HFFc6 (cell line): ENCODE data around the gene GSS. TPM values are rescaled to one million over a fixed set of nuclear protein-coding genes. Genes with fewer than 3 reads are reported as not detected.

Experiments used
- DNase-seq: peaks from one replicate; pipeline ENCODE4 v3.0.0-alpha.2; 2018
- H3K27ac Mint-ChIP-seq: 2 replicates; pipeline ENCODE4 v1.8.0; 2020; ENCODE audit warnings: mild to moderate bottlenecking, mixed read lengths
- H3K27me3 Mint-ChIP-seq: 2 replicates; pipeline ENCODE4 v1.8.0; 2021; ENCODE audit warnings: mild to moderate bottlenecking, moderate library complexity, mixed read lengths; ENCODE audit not compliant: insufficient read depth
- H3K36me3 Mint-ChIP-seq: 2 replicates; pipeline ENCODE4 v1.8.0; 2021; ENCODE audit warnings: low read depth, mixed read lengths
- H3K4me1 Mint-ChIP-seq: 2 replicates; pipeline ENCODE4 v1.8.0; 2020; ENCODE audit warnings: low read depth, mixed read lengths
- H3K4me3 Mint-ChIP-seq: 2 replicates; pipeline ENCODE4 v1.8.0; 2020; ENCODE audit warnings: mild to moderate bottlenecking, moderate library complexity, mixed read lengths
- H3K9me3 Mint-ChIP-seq: 2 replicates; pipeline ENCODE4 v1.8.0; 2020; ENCODE audit warnings: mild to moderate bottlenecking, mixed read lengths
- total RNA-seq, 6 experiments: library from RNA; stranded (reverse); fragmentation: NEBNext Ultra II Directional; extraction: Animal tissue kit (Norgen Biotek cat#: 25700); gene quantifications; 2 replicates in 1 of 6; 3 replicates in 5 of 6; pipeline ENCODE4 v1.2.3, GENCODE V29; 2021
- TF ChIP-seq, protein P1 (sequence below): fragments of 200-600 bp; sonication (generic); IDR thresholded peaks from 2 replicates; pipeline ENCODE4 v1.5.0; 2021; ENCODE audit warnings: antibody characterized with exemption, mild to moderate bottlenecking

GSS gene
- total RNA-seq, 6 experiments from 2014 or later = 72.1 to 86.8 (median 76.6) TPM

DNA sequence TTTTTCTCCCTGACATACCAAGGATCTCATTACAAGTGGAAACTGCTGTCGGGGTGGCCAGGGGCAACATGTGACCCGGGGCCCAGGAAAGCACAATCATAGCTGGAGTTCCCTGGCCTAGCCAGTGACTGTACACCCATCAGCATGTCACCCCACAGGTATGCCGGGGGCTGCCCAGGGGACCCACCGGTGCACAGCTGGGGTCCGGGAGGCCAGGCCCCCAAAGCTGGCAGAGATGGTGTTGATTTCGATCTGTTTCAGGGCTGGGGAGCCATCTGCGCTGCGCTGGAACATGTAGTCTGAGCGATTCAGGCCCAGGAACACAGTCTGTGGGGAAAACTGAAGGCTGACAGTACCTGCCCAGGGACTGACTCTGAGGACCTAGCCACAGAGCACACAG, 13.3 kb downstream of the GSS start:
- Mint-ChIP-seq H3K27ac (no peak overlapping the region), H3K4me3 (no peak overlapping the region), H3K27me3 (peaks cover 2% of the 10 kb centered on the region; the same call in 1 of the 2 replicates), H3K9me3 (no peaks in the 10 kb centered on the region), H3K4me1 (peaks cover 36% of the 10 kb centered on the region), H3K36me3 (peaks cover 38% of the 10 kb centered on the region)
- TF ChIP-seq, protein P1, sequence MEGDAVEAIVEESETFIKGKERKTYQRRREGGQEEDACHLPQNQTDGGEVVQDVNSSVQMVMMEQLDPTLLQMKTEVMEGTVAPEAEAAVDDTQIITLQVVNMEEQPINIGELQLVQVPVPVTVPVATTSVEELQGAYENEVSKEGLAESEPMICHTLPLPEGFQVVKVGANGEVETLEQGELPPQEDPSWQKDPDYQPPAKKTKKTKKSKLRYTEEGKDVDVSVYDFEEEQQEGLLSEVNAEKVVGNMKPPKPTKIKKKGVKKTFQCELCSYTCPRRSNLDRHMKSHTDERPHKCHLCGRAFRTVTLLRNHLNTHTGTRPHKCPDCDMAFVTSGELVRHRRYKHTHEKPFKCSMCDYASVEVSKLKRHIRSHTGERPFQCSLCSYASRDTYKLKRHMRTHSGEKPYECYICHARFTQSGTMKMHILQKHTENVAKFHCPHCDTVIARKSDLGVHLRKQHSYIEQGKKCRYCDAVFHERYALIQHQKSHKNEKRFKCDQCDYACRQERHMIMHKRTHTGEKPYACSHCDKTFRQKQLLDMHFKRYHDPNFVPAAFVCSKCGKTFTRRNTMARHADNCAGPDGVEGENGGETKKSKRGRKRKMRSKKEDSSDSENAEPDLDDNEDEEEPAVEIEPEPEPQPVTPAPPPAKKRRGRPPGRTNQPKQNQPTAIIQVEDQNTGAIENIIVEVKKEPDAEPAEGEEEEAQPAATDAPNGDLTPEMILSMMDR = no peak
- no peak for DNase-seq

DNA sequence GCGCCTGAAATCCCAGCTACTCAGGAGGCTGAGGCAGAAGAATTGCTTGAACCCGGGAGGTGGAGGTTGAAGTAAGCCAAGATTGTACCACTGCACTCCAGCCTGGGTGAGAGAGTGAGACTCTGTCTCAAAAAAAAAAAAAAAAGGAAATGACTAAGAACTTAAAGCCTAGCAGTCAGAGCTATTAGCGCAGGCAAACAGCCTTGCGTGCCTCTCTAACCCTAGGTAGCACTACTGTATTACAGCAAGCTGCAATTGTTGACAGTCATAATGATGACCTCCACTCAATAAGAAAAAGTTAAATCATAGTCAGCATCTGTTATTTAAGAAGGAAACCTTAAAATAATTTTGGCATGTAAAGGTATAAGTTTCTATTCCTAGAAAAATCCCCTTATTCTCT, 14.4 kb downstream of the GSS start:
- Mint-ChIP-seq H3K4me1 (peaks cover 31% of the 10 kb centered on the region), H3K9me3 (no peaks in the 10 kb centered on the region), H3K27ac (peak overlapping the region; percentile 40), H3K36me3 (peaks cover 45% of the 10 kb centered on the region), H3K27me3 (peaks cover 2% of the 10 kb centered on the region), H3K4me3 (no peak overlapping the region)
- TF ChIP-seq, protein P1 = no peak
- no peak for DNase-seq

DNA sequence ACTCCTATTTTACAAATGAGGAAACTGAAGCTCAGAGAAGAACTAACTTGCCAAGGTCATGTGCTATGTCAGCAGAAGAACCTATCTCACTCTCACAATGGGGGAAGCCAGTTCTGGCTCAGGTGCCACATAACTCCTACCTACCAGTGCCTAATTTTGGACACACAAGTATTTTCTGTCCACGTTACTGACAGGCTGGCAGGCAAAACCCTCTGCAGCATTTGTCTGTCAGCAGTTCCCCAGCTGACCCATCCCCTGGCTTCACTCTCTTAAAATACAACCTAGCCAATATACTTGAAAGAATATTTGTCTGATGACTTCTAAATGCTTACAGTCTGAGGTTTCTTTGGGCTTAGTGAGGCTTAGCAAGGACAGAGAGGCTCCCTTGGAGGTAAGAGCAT, 15.5 kb downstream of the GSS start:
- Mint-ChIP-seq H3K4me1 (peaks cover 28% of the 10 kb centered on the region), H3K9me3 (no peaks in the 10 kb centered on the region), H3K27ac (no peak overlapping the region; the same call in 1 of the 2 replicates), H3K4me3 (no peak overlapping the region), H3K27me3 (peaks cover 1% of the 10 kb centered on the region; the same call in 1 of the 2 replicates), H3K36me3 (peaks cover 35% of the 10 kb centered on the region)
- TF ChIP-seq, protein P1 = no peak
- DNase-seq = no peak

DNA sequence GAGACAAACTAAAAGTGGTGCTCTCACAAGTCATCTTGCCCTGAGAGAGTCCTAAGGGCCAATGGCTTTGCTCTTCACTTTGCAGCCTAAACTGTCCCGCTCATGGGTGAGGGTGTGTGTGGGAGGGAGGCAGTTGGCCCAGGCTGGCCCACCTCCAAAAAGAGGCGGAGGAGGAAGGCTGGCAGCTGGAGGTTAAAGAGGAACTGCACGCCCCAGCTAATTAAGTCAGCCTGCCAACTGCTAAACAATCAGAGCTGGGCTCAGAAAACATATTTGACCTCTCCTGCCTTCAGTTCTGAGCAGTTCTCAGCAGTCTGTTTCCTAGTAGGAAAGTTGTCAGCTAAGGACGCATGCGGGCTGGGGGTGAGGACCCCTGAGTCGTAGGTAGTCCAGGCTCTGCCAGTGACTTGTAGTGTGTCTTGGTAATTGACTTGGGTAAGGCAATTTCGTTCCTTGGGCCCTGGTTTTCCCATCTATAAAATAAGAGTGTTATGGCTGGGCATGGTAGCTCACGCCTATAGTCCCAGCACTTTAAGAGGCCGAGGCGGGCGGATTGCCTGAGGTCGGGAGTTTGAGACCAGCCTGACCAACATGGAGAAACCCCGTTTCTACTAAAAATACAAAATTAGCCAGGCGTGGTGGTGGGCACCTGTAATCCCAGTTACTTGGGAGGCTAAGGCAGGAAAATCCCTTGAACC, 17.0 kb downstream of the GSS start:
- Mint-ChIP-seq H3K4me1 (peaks cover 21% of the 10 kb centered on the region), H3K36me3 (peaks cover 26% of the 10 kb centered on the region), H3K4me3 (no peak overlapping the region), H3K9me3 (no peaks in the 10 kb centered on the region), H3K27me3 (peaks cover 1% of the 10 kb centered on the region; the same call in 1 of the 2 replicates), H3K27ac (no peak overlapping the region)
- TF ChIP-seq, protein P1 = no peak
- DNase-seq = no peak

DNA sequence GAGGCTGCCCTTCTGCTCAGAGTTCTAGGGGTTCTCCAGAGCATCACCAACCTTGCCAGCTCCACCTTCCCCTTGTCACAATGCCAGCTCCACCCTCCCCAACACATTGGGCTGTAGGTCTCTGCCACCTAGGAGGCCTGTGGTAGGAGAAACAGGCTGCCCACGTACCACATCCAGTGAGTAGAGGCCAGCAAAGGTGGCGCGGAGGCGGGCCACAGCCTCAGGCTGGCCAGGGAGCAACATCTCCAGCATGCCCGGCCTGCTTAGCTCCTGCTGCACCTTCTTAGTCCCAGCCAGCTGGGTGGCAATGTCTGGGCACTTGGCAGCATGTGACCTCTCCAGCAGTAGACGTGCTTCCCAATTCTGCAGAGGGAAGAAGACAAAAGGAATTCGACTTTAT, 23.8 kb downstream of the GSS start:
- Mint-ChIP-seq H3K4me1 (peaks cover 17% of the 10 kb centered on the region), H3K9me3 (no peaks in the 10 kb centered on the region), H3K4me3 (no peak overlapping the region), H3K36me3 (peaks cover 33% of the 10 kb centered on the region), H3K27ac (no peak overlapping the region), H3K27me3 (peaks cover 1% of the 10 kb centered on the region; the same call in 1 of the 2 replicates)
- DNase-seq = no peak
- TF ChIP-seq, protein P1 = no peak
